Tibial nerve (tissue), 4 donors: ENCODE measurements around the gene FAM219A. TPM values are rescaled to one million over a fixed set of nuclear protein-coding genes. Genes with fewer than 3 reads are reported as not detected.
A peak's percentile ranks its signal among the peaks of the same experiment; 100 is the strongest.
"Not testable (repeated sequence)": the region's sequence is repeated elsewhere in the genome, so short reads cannot be mapped to it uniquely, and the experiment has no call there.

ENCODE experiments used
- DNase-seq, 2 donors: peaks; one replicate each; pipeline ENCODE4 v3.0.0-alpha.2; 2019; ENCODE audit warnings: low spot score in 2 of 2
- H3K27ac ChIP-seq, 4 donors: fragments of 200-600 bp; sonication (generic) in 3 of 4; one replicate each; pipeline ENCODE4 v1.5.1; 2017 to 2019; ENCODE audit warnings: mild to moderate bottlenecking in 1 of 4
- H3K27me3 ChIP-seq, 2 donors: fragments of 200-600 bp; sonication (generic) in 1 of 2; one replicate each; pipeline versions ENCODE4 v1.5.1 to v1.6.0; 2017 to 2019
- H3K36me3 ChIP-seq, 3 donors: fragments of 200-600 bp; sonication (generic); one replicate each; pipeline ENCODE4 v1.5.1; 2018 to 2019
- H3K4me1 ChIP-seq, 4 donors: fragments of 200-600 bp; sonication (generic) in 3 of 4; one replicate each; pipeline ENCODE4 v1.5.1; 2017 to 2019
- H3K4me3 ChIP-seq, 4 donors: fragments of 200-600 bp; sonication (generic) in 3 of 4; one replicate each; pipeline ENCODE4 v1.5.1; 2017 to 2019; ENCODE audit warnings: mild to moderate bottlenecking in 1 of 4, moderate library complexity in 1 of 4
- H3K9me3 ChIP-seq, 4 donors: fragments of 200-600 bp; sonication (generic) in 3 of 4; one replicate each; pipeline ENCODE4 v1.5.1; 2017 to 2019
- EP300 ChIP-seq, 2 donors: sonication (generic); formaldehyde crosslinking; IDR thresholded peaks; one replicate each; pipeline ENCODE4 v1.6.1; 2017; ENCODE audit warnings: antibody characterized with exemption in 2 of 2, mild to moderate bottlenecking in 1 of 2
- POLR2A ChIP-seq, 2 donors: fragments of 450-650 bp; IDR thresholded peaks; one replicate each; pipeline ENCODE4 v1.6.1; 2017; ENCODE audit warnings: antibody characterized with exemption in 2 of 2, mild to moderate bottlenecking in 2 of 2, moderate library complexity in 2 of 2
- WGBS, 2 donors: methylation state at CpG; one replicate each; pipeline ENCODE4 v1.1.5; 2018; 5-methylcytosine and 5-hydroxymethylcytosine counted together
- total RNA-seq, 4 donors: library from RNA; depleted of rRNA; stranded (reverse); fragments of >200 nt; gene quantifications; one replicate each; pipeline ENCODE4 v1.1.0, GENCODE V29; 2016
- TF ChIP-seq, protein P1 (sequence below), 5 experiments: fragments of 200-600 bp in 3 of 5; fragments of 450-650 bp in 2 of 5; sonication (generic) in 3 of 5; IDR thresholded peaks; one replicate each; pipeline ENCODE4 v1.5.1; 2016 to 2019; ENCODE audit warnings: antibody characterized with exemption in 5 of 5, mild to moderate bottlenecking in 3 of 5, moderate library complexity in 2 of 5

FAM219A gene
- total RNA-seq, 4 donors from 2014 or later = 8.5 to 15.6 (median 13.6) TPM

DNA sequence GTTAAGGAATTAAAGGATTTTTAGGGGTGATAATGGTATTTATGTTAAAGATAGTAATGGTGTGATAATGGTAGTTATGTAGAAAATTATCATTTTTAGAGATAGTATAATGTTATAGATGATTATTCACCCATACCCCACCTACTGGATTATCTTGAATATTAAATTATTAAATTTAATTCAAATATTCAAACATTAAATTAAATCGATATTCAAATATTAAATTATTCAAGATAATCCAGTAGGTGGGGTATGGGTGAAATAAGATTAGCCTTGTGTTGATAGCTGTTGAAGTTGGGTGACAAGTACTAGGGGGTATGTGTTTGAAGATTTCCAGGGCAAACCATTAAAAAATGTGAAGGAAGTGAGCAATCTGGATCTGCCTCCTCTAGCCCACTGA, 15.6 kb downstream of the FAM219A start:
- 96 to 100% methylated on average over 1 of the region's 1 CpG for WGBS, 2 donors
- no peak overlapping the region for H3K27ac ChIP-seq
- peaks cover 0 to 23% (median 0%) of the 10 kb centered on the region in 3 donors for H3K36me3 ChIP-seq
- TF ChIP-seq, protein P1, sequence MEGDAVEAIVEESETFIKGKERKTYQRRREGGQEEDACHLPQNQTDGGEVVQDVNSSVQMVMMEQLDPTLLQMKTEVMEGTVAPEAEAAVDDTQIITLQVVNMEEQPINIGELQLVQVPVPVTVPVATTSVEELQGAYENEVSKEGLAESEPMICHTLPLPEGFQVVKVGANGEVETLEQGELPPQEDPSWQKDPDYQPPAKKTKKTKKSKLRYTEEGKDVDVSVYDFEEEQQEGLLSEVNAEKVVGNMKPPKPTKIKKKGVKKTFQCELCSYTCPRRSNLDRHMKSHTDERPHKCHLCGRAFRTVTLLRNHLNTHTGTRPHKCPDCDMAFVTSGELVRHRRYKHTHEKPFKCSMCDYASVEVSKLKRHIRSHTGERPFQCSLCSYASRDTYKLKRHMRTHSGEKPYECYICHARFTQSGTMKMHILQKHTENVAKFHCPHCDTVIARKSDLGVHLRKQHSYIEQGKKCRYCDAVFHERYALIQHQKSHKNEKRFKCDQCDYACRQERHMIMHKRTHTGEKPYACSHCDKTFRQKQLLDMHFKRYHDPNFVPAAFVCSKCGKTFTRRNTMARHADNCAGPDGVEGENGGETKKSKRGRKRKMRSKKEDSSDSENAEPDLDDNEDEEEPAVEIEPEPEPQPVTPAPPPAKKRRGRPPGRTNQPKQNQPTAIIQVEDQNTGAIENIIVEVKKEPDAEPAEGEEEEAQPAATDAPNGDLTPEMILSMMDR (IDR thresholded peaks at IDR 0.05) = no peak
- no peak for TF ChIP-seq EP300 (IDR thresholded peaks at IDR 0.05)
- TF ChIP-seq POLR2A (IDR thresholded peaks at IDR 0.05) = no peak
- H3K9me3 ChIP-seq = no peaks in the 10 kb centered on the region
- no peak for DNase-seq
- H3K4me1 ChIP-seq = peaks cover 0 to 30% (median 0%) of the 10 kb centered on the region in 4 donors
- H3K4me3 ChIP-seq = no peak overlapping the region
- no peaks in the 10 kb centered on the region for H3K27me3 ChIP-seq

DNA sequence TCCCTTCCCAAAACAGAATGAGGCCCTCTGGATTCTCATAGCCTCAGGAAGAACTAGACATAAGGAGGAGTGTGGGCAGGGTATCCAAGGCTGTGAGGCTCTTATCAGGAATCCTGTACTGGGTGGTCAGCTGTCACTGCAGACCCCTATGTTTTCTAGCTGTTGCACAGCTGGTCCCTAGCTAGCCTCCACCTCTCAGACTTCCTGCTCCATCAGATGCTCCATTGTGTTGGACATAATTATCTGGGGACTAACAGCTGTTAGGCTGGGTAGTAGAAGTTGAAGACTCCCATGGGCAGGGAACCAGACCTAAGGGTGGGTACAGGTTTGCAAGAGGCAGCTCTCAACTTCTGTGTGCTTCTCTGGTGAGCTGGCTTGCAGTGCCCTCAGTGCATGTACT, 18.4 kb downstream of the FAM219A start:
- no peak for TF ChIP-seq POLR2A (IDR thresholded peaks at IDR 0.05)
- TF ChIP-seq, protein P1 (IDR thresholded peaks at IDR 0.05) = no peak
- no peak for DNase-seq

DNA sequence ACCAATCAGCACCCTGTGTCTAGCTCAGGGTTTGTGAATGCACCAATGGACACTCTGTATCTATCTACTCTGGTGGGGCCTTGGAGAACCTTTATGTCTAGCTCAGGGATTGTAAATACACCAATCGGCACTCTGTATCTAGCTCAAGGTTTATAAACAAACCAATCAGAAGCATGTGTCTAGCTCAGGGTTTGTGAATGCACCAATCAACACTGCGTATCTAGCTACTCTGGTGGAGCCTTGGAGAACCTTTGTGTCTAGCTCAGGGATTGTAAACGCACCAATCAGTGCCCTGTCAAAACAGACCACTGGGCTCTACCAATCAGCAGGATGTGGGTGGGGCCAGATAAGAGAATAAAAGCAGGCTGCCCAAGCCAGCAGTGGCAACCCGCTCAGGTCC, 19.9 kb downstream of the FAM219A start:
- H3K27ac ChIP-seq, H3K27me3 ChIP-seq, H3K4me3 ChIP-seq, DNase-seq, H3K9me3 ChIP-seq: not testable (repeated sequence)
- Histone ChIP-seq H3K36me3 (peaks cover 0 to 24% (median 0%) of the 10 kb centered on the region in 3 donors), H3K4me1 (peaks cover 0 to 19% (median 0%) of the 10 kb centered on the region in 4 donors)
- WGBS, 2 donors = 89% methylated on average over 4 of the region's 4 CpGs

More for the DNA sequence above, 18.4 kb downstream of the FAM219A start:
- peaks cover 0 to 24% (median 0%) of the 10 kb centered on the region in 3 donors for H3K36me3 ChIP-seq
- no peaks in the 10 kb centered on the region for H3K27me3 ChIP-seq
- peaks cover 0 to 30% (median 0%) of the 10 kb centered on the region in 4 donors for H3K4me1 ChIP-seq
- H3K4me3 ChIP-seq = no peak overlapping the region
- no peaks in the 10 kb centered on the region for H3K9me3 ChIP-seq
- H3K27ac ChIP-seq = no peak overlapping the region

DNA sequence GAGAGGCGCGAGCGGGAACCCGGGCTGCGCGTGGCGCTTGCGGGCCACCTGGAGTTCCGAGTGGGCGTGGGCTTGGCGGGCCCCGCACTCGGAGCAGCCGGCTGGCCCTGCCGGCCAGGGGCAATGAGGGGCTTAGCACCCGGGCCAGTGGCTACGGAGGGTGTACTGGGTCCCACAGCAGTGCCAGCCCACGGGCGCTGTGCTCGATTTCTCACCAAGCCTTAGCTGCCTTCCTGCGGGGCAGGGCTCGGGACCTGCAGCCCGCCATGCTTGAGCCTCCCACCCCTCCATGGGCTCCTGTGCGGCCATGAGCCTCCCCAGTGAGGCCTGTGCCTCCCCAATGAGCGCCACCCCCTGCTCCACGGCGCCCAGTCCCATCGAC, 20.5 kb downstream of the FAM219A start:
- H3K27me3 ChIP-seq, H3K9me3 ChIP-seq, DNase-seq, H3K4me3 ChIP-seq, H3K27ac ChIP-seq: not testable (repeated sequence)
- H3K4me1 ChIP-seq = peaks cover 0 to 17% (median 0%) of the 10 kb centered on the region in 4 donors
- 92 to 94% methylated on average over 12 to 13 of the region's 28 CpGs for WGBS, 2 donors
- peaks cover 0 to 24% (median 0%) of the 10 kb centered on the region in 3 donors for H3K36me3 ChIP-seq

DNA sequence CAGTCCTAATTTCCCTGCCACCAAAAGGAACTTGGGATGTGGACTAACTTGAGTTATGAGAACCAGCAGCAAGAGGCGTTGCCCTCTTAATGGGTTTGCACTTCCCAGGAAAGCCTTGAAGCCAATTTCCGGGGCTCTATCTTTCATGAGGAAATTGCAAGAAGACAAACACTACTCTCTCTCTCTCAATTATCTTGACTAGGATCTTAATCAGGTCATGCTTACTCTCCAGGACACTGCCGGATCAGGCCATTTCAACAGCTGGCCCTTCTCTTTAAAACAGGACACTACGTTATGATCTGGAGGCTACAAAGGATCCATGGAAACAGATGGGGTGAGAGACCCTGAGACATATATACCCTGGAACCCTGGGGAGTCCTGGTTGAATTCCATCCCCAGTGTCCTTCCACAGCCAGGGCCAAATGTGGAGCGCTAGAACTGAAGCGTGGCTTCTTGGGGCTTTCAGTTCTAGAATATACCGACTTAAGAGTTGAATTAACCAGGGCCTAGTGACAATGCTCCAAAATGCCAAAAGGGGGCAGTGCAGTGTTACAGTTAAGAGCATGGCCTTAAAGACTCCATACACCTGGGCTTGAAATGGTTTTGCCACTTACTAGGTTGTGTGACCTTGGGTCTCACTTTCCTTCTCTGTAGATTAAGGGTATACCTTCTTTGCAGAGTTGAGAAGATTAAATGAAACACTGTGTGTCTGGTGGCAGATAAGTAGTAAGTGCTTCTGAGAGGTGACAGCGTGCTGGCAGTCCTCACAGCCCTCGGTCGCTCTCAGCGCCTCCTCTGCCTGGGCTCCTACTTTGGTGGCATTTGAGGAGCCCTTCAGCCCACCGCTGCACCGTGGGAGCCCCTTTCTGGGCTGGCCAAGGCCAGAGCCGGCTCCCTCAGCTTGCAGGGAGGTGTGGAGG, 21.1 kb downstream of the FAM219A start:
- Histone ChIP-seq H3K36me3 (peaks cover 0 to 24% (median 0%) of the 10 kb centered on the region in 3 donors), H3K27ac (no peak overlapping the region), H3K27me3 (no peaks in the 10 kb centered on the region), H3K4me3 (no peak overlapping the region), H3K4me1 (peaks cover 0 to 17% (median 0%) of the 10 kb centered on the region in 4 donors), H3K9me3 (no peaks in the 10 kb centered on the region)
- DNase-seq = peak; percentile 26 to 71
- 68 to 70% methylated on average over 14 of the region's 14 CpGs for WGBS, 2 donors
- TF ChIP-seq, protein P1 (IDR thresholded peaks at IDR 0.05) = peak; percentile 43 to 66 (median 58)
- no peak for TF ChIP-seq POLR2A (IDR thresholded peaks at IDR 0.05)

DNA sequence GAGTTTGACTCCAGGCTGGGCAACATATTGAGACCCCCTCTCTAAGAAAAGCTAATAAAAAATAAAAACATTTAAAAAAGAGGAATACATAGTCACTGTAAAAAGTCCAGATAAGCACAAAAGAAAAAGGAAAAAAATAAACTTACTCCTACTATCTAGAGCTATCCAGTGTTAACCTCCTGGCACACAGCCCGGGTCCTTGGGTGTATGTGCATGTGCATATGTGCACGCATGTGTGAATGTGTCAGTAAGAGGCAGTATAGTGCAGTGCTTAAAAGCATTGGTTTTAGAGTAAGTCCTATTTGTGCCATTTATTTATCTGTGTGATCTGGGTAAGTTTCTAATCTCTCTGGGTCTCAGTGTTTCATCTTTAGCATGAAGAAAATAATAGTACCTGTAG, 26.7 kb downstream of the FAM219A start:
- no peaks in the 10 kb centered on the region for H3K9me3 ChIP-seq
- 58 to 72% methylated on average over 2 of the region's 2 CpGs for WGBS, 2 donors

More for the DNA sequence above, 26.7 kb downstream of the FAM219A start:
- H3K4me1 ChIP-seq = peaks cover 0 to 31% (median 4%) of the 10 kb centered on the region in 4 donors
- no peaks in the 10 kb centered on the region for H3K27me3 ChIP-seq
- peaks cover 0 to 7% (median 0%) of the 10 kb centered on the region in 3 donors for H3K36me3 ChIP-seq
- H3K4me3 ChIP-seq = no peak overlapping the region
- TF ChIP-seq EP300 (IDR thresholded peaks at IDR 0.05) = no peak
- TF ChIP-seq, protein P1 (IDR thresholded peaks at IDR 0.05) = no peak
- TF ChIP-seq POLR2A (IDR thresholded peaks at IDR 0.05) = no peak
- no peak for DNase-seq
- H3K27ac ChIP-seq = no peak overlapping the region
